ENCODE results near the gene ST7.

Gene ST7

DNA sequence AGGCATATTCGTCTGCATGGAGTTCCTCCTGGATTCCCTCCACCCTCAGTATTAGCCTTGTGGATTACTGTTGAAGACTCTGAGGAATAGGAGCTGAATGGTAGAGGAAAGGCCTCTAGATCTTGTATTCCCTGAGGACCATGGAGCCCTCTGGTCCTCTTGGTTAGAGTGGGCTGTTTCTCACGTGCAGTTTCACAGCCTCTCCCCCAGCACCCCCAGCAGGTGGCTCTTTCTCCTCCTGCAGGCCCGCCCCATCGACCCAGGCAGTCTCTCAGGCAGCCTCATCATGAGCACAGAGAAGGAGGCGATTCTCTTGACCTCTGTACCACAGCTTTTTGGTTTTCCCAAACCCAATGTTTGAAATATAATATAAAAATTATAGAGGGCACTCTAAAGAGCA is 267.5 kb downstream of the ST7 start:
- TF ChIP-seq CTCF (IDR thresholded peaks at IDR 0.05; ENCODE audit: low read depth, low read length), result no peak
- no peak for DNase-seq (ENCODE audit: low read depth, low spot score)
- H3K4me3 ChIP-seq (ENCODE audit: low read depth, low read length), result no peak overlapping the region
- in situ Hi-C loops (cut with HindIII; ENCODE audit: low sequenced_read_pairs), result no loop called here

DNA sequence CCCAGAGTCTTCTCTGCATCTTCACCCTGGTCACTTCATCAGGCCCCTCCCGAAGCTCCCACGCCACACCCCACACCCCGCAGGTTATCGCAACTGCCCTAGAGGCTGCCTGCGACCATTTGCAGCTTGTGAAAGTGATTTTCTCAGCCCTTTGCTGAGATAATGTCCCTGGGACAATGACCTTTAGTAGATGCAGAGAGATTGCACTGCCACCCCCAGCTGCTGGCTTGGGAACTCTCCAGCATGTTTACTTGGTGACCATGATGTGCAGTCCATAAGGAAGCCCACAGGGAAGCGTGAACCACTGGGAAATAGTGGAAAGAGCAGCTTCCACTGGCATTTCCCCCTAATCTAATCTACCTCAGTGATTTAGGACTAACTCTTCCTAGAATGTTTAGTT is 272.2 kb downstream of the ST7 start:
- in situ Hi-C loops (cut with HindIII; ENCODE audit: low sequenced_read_pairs), result no loop called here
- H3K4me3 ChIP-seq (ENCODE audit: low read depth, low read length), result no peak overlapping the region
- no peak for TF ChIP-seq CTCF (IDR thresholded peaks at IDR 0.05; ENCODE audit: low read depth, low read length)
- no peak for DNase-seq (ENCODE audit: low read depth, low spot score)

DNA sequence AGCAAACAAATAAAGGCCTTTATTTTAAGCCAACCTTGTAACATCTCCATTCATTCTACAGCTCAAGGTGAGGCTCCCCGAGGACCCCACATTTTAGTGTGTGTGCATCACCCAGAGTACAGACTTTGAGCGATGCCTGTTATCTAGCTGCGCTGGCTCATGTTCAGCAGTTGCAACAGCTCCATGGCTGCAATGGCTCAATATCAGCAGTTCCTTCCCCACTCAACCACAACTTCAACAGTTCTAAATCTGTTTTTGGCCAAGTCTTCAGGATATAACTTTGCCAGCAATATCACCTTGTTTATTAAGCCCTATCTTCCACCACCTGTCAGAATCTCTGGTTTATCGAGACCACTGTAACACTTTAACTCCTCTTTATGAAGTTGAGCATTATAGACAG is 273.8 kb downstream of the ST7 start:
- H3K4me3 ChIP-seq (ENCODE audit: low read depth, low read length), result no peak overlapping the region
- in situ Hi-C loops (cut with HindIII; ENCODE audit: low sequenced_read_pairs), result no loop called here
- DNase-seq (ENCODE audit: low read depth, low spot score), result no peak
- no peak for TF ChIP-seq CTCF (IDR thresholded peaks at IDR 0.05; ENCODE audit: low read depth, low read length)

DNA sequence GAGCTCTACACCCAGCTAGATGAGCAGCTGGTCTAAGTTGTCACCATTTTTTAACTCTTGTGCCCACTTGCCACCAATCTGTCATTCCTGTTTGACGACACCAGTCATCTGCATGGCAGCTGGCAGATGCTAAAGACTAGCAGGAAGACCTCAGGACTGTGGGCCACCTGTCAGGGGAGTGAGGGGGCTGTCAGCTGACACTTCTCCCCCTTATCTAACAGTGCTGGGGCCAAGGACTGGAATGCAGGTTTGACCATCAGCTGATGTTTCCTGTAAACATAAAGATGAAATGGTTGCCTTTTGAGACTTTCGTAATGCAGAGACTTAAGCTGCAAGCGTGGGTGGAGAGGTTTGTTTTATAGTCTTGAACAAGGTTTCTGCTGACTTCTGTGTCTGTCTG is 276.0 kb downstream of the ST7 start:
- H3K4me3 ChIP-seq (ENCODE audit: low read depth, low read length), result no peak overlapping the region
- TF ChIP-seq CTCF (IDR thresholded peaks at IDR 0.05; ENCODE audit: low read depth, low read length), result no peak
- no peak for DNase-seq (ENCODE audit: low read depth, low spot score)
- in situ Hi-C loops (cut with HindIII; ENCODE audit: low sequenced_read_pairs), result no loop called here

DNA sequence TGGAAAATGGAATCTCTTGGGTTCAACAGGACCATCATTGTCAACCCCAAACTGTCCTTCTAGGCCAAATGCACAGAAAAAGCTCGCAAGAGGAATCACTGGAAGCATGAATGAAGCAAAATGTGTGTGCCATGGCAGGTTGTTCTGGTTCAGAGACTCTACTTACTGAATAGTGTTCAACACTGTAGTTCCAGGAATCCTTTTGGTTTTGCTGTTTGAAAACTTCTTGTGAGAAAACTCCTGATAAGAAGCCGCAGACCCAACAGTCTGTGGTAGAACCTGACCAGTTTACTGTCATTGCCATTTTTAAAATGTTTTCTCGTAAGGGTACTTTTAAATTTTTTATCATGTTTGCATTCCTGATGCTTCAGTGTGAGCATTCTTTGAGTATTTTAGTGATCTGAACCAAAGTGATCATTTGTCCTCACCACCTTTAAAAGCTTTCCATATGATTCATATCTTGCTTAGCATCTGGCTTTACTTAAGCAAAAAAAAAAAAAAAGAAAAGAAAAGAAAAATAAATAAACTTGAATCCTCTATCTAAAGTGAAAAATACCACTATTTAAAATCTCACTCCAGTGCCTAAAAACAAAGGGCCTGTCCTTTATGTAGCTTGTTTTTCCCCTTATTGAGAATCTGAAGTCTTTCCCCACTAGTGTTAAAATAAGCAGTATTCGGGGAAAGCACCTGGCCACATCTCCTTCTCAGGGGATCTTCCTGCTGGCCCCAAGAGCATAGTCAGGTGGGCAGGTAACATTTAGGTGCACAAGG is 277.2 kb downstream of the ST7 start:
- no peak for TF ChIP-seq CTCF (IDR thresholded peaks at IDR 0.05; ENCODE audit: low read depth, low read length)
- DNase-seq (ENCODE audit: low read depth, low spot score), result peak; percentile 87
- in situ Hi-C loops (cut with HindIII; ENCODE audit: low sequenced_read_pairs), result no loop called here
- H3K4me3 ChIP-seq (ENCODE audit: low read depth, low read length), result no peak overlapping the region

GRCh38 chr7:117231047-117231359 is 277.7 kb downstream of the ST7 start:
- no peak for DNase-seq (ENCODE audit: low read depth, low spot score)
- no peak for TF ChIP-seq CTCF (IDR thresholded peaks at IDR 0.05; ENCODE audit: low read depth, low read length)
- no peak overlapping the region for H3K4me3 ChIP-seq (ENCODE audit: low read depth, low read length)
- in situ Hi-C loops (cut with HindIII; ENCODE audit: low sequenced_read_pairs), result no loop called here

All from astrocyte of the spinal cord (primary cell).